Keratinocyte (primary cell): ENCODE data around the gene ZNF212. TPM values are rescaled to one million over a fixed set of nuclear protein-coding genes. Genes with fewer than 3 reads are reported as not detected.

ENCODE experiments used
- DNase-seq: peaks from one replicate; pipeline ENCODE4 v3.0.0-alpha.2; 2011; ENCODE audit warnings: low read depth, missing footprints, low spot score
- FAIRE-seq: peaks from 2 replicates; lab custom pipeline; 2011; peaks lifted over from hg19 to GRCh38; lab: Jason Lieb, UNC
- H2AFZ ChIP-seq: 2 replicates; pipeline ENCODE4 v1.6.0; 2012; ENCODE audit warnings: low read length, control low read depth, inconsistent platforms; ENCODE audit not compliant: control insufficient read depth
- H3K27ac ChIP-seq: 2 replicates; pipeline ENCODE4 v1.5.1; 2011; ENCODE audit warnings: low read length; ENCODE audit not compliant: control insufficient read depth, insufficient read depth
- H3K27me3 ChIP-seq: 3 replicates; pipeline ENCODE4 v1.6.0; 2011; ENCODE audit warnings: low read length; ENCODE audit not compliant: control insufficient read depth, insufficient read depth; ENCODE audit errors: extremely low read depth
- H3K36me3 ChIP-seq, 2 experiments: 2 replicates in 1 of 2; 3 replicates in 1 of 2; pipeline ENCODE4 v1.5.1; 2011; ENCODE audit warnings: low read length in 2 of 2, mild to moderate bottlenecking in 1 of 2; ENCODE audit not compliant: control insufficient read depth in 2 of 2, insufficient read depth in 2 of 2; ENCODE audit errors: extremely low read depth in 1 of 2
- H3K4me1 ChIP-seq: 3 replicates; pipeline ENCODE4 v1.5.1; 2011; ENCODE audit warnings: low read length; ENCODE audit not compliant: control insufficient read depth, insufficient read depth; ENCODE audit errors: extremely low read depth
- H3K4me2 ChIP-seq: 3 replicates; pipeline ENCODE4 v1.6.0; 2011; ENCODE audit warnings: low read depth, low read length; ENCODE audit not compliant: control insufficient read depth, insufficient read depth; ENCODE audit errors: extremely low read depth
- H3K4me3 ChIP-seq, 3 experiments: fragments of 200-600 bp in 1 of 3; sonication (generic) in 1 of 3; 2 replicates in 2 of 3; 3 replicates in 1 of 3; pipeline ENCODE4 v1.5.1; 2011 to 2016; ENCODE audit warnings: low read length in 3 of 3, mild to moderate bottlenecking in 3 of 3, control low read depth in 2 of 3, inconsistent platforms in 1 of 3, low read depth in 1 of 3, mixed read lengths in 1 of 3, mixed run types in 1 of 3, moderate library complexity in 1 of 3; ENCODE audit not compliant: control insufficient read depth in 2 of 3, insufficient read depth in 2 of 3; ENCODE audit errors: extremely low read depth in 1 of 3
- H3K79me2 ChIP-seq: 2 replicates; pipeline ENCODE4 v1.6.0; 2012; ENCODE audit warnings: low read length; ENCODE audit not compliant: control insufficient read depth, insufficient read depth
- H3K9ac ChIP-seq: 3 replicates; pipeline ENCODE4 v1.6.0; 2011; ENCODE audit warnings: low read length; ENCODE audit not compliant: control insufficient read depth, insufficient read depth; ENCODE audit errors: extremely low read depth
- H3K9me1 ChIP-seq: 3 replicates; pipeline ENCODE4 v1.6.0; 2011; ENCODE audit warnings: low read length; ENCODE audit not compliant: control insufficient read depth, insufficient read depth; ENCODE audit errors: extremely low read depth
- H3K9me3 ChIP-seq: 2 replicates; pipeline ENCODE4 v1.5.1; 2012; ENCODE audit warnings: low read depth, low read length; ENCODE audit not compliant: control insufficient read depth
- H4K20me1 ChIP-seq: 3 replicates; pipeline ENCODE4 v1.6.0; 2011; ENCODE audit warnings: low read length; ENCODE audit not compliant: control insufficient read depth, insufficient read depth; ENCODE audit errors: extremely low read depth
- CTCF ChIP-seq, 3 experiments: IDR thresholded peaks in 1 of 3; conservative IDR thresholded peaks in 1 of 3; optimal IDR thresholded peaks in 1 of 3; 2 replicates in 2 of 3; 3 replicates in 1 of 3; pipeline versions ENCODE3 to v1.5.1; 2011; ENCODE audit warnings: low read length in 3 of 3, mild to moderate bottlenecking in 3 of 3, moderate library complexity in 2 of 3, control low read depth in 1 of 3, inconsistent platforms in 1 of 3; ENCODE audit not compliant: insufficient read depth in 2 of 3; ENCODE audit errors: extremely low read depth in 1 of 3
- EZH2 ChIP-seq: IDR thresholded peaks from one replicate; pipeline ENCODE4 v1.6.1; 2012; ENCODE audit warnings: inconsistent platforms, mild to moderate bottlenecking, low read length, moderate library complexity
- dilution Hi-C: fragments of 300-500 bp; cut with MboI; formaldehyde crosslinking; loops from one replicate; pipeline ENCODE4 v1.7.0; 2020; ENCODE audit warnings: low sequenced_read_pairs; ENCODE audit not compliant: extremely low pct_ligation_motif_present
- polyA plus RNA-seq, 5 experiments: library from polyadenylated mRNA; depleted of rRNA in 3 of 5; stranded (reverse) in 3 of 5; stranded (forward) in 1 of 5; unstranded in 1 of 5; fragments of >200 nt; gene quantifications; 1 replicate in 1 of 5; 2 replicates in 3 of 5; 3 replicates in 1 of 5; pipeline versions ENCODE4 v1.2.1 to v1.2.3, GENCODE V29; 2011 to 2012; ENCODE audit warnings: missing spikeins in 2 of 5, low read depth in 1 of 5, low replicate concordance in 1 of 5

ZNF212 gene
- polyA plus RNA-seq, 1 donor (not counting 4 experiments of a cell fraction or from before 2014, with no cell fraction given) = 3.8 TPM

GRCh38 chr7:149296368-149296767 is 56.9 kb downstream of the ZNF212 start:
- H3K79me2 ChIP-seq = no peaks in the 10 kb centered on the region
- DNase-seq = no peak
- H3K27me3 ChIP-seq = no peaks in the 10 kb centered on the region
- TF ChIP-seq CTCF (optimal IDR thresholded peaks at IDR 0.05 in 1 of 3, IDR thresholded peaks at IDR 0.05 in 1 of 3, conservative IDR thresholded peaks at IDR 0.05 in 1 of 3; ENCODE audit: extremely low read depth in 1 of 3, insufficient read depth in 2 of 3, low read length in 3 of 3) (no peak), EZH2 (no peak)
- H3K4me3 ChIP-seq = no peak overlapping the region
- no peak overlapping the region for H3K9ac ChIP-seq
- dilution Hi-C loops = no loop called here
- no peaks in the 10 kb centered on the region for H3K9me1 ChIP-seq
- H3K9me3 ChIP-seq = no peaks in the 10 kb centered on the region
- no peaks in the 10 kb centered on the region for H4K20me1 ChIP-seq
- no peak for FAIRE-seq
- H3K27ac ChIP-seq = no peak overlapping the region
- peaks cover 0 to 6% of the 10 kb centered on the region in 2 experiments for H3K36me3 ChIP-seq
- no peaks in the 10 kb centered on the region for H3K4me1 ChIP-seq
- no peak overlapping the region for H2AFZ ChIP-seq
- H3K4me2 ChIP-seq = no peak overlapping the region

GRCh38 chr7:149297034-149297755 is 57.7 kb downstream of the ZNF212 start:
- Histone ChIP-seq H3K27ac (no peak overlapping the region), H3K79me2 (no peaks in the 10 kb centered on the region), H4K20me1 (no peaks in the 10 kb centered on the region), H3K4me1 (no peaks in the 10 kb centered on the region), H3K9me1 (no peaks in the 10 kb centered on the region), H3K27me3 (no peaks in the 10 kb centered on the region), H3K36me3 (peaks cover 0 to 6% of the 10 kb centered on the region in 2 experiments), H3K4me2 (no peak overlapping the region), H3K9ac (no peak overlapping the region), H3K4me3 (no peak overlapping the region), H2AFZ (no peak overlapping the region), H3K9me3 (no peaks in the 10 kb centered on the region)
- DNase-seq = no peak
- TF ChIP-seq CTCF (optimal IDR thresholded peaks at IDR 0.05 in 1 of 3, IDR thresholded peaks at IDR 0.05 in 1 of 3, conservative IDR thresholded peaks at IDR 0.05 in 1 of 3; ENCODE audit: extremely low read depth in 1 of 3, insufficient read depth in 2 of 3, low read length in 3 of 3) (no peak), EZH2 (no peak)
- dilution Hi-C loops = no loop called here
- FAIRE-seq = no peak
